NOMO-1 (cell line): ENCODE measurements around the gene GCAT.

ENCODE experiments used
- DNase-seq, 2 experiments: peaks; one replicate each; lab custom pipeline; 2025; ENCODE audit not compliant: unreplicated experiment in 2 of 2; lab: John Stamatoyannopoulos, UW

The GCAT gene

GRCh38 chr22:37806409-37807333 is 1.1 kb upstream of the GCAT start:
- DNase-seq = peak; percentile 34 to 48

GRCh38 chr22:37808294-37808657 is 542 bp downstream of the GCAT start:
- no peak for DNase-seq

GRCh38 chr22:37809672-37810333 is 2.1 kb downstream of the GCAT start:
- no peak for DNase-seq

- no peak for DNase-seq
These were observed 4.1 kb downstream of the GCAT start for GRCh38 chr22:37811867-37812266.

GRCh38 chr22:37812869-37813678 is 5.3 kb downstream of the GCAT start:
- no peak for DNase-seq

- no peak for DNase-seq
These were observed 7.9 kb downstream of the GCAT start for GRCh38 chr22:37815593-37815992.

GRCh38 chr22:37816543-37817180 is 8.9 kb downstream of the GCAT start:
- no peak for DNase-seq

- peak; percentile 72 to 81 for DNase-seq
These were observed 10.1 kb downstream of the GCAT start for GRCh38 chr22:37817705-37818408.

- DNase-seq = peak; percentile 22 to 47
These were observed 10.8 kb downstream of the GCAT start for GRCh38 chr22:37818409-37819104.

- DNase-seq = no peak
These were observed 11.3 kb downstream of the GCAT start for GRCh38 chr22:37819105-37819433.

- DNase-seq = no peak
These were observed 12.6 kb downstream of the GCAT start for GRCh38 chr22:37820350-37820749.

GRCh38 chr22:37822079-37822833 is 14.5 kb downstream of the GCAT start:
- no peak for DNase-seq

- no peak for DNase-seq
These were observed 15.6 kb downstream of the GCAT start, which contains the start of gene GALR3 for GRCh38 chr22:37823134-37823985. GALR3 (plus strand) TSS chr22:37823382; CDS start chr22:37823407, 25 bp downstream.

GRCh38 chr22:37824674-37825641 is 17.2 kb downstream of the GCAT start:
- peak; percentile 31 to 52 for DNase-seq

- DNase-seq = no peak
These were observed 19.3 kb downstream of the GCAT start for GRCh38 chr22:37827056-37827455.

GRCh38 chr22:37830093-37830842 is 22.5 kb downstream of the GCAT start:
- DNase-seq = no peak
